ENCODE measurements around the gene DDX54. TPM values are rescaled to one million over a fixed set of nuclear protein-coding genes. Genes with fewer than 3 reads are reported as not detected.

DDX54 gene
- total and polyA plus RNA-seq, 4 donors: 12.6 to 70.8 (median 47.9) TPM

DNA sequence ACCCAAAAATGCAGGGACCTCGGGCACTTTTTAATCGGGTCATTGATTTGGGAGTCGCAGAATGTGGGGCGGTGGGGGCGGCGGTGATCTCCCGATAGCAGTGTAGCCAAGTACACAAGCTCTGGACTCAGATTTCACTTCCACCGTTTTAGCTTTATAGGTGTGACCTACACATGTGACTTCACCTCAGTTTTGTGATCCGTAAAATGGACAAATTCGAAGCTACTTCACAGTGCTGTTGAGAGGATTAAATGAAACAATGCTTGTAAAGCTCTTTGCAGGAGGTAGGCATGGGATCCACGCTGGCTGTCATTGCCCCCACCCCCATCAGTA, 721 bp upstream of the DDX54 start:
- Histone ChIP-seq H3K36me3 (ENCODE audit: control insufficient read depth in 1 of 2, insufficient read depth in 2 of 2, low read length in 1 of 2) (no peaks in the 10 kb centered on the region), H3K27ac (ENCODE audit: low read depth in 1 of 2, low read length in 2 of 2) (peak overlapping the region in 1 of 2 donors; percentile 79), H3K9me3 (ENCODE audit: control insufficient read depth, low read length) (no peaks in the 10 kb centered on the region), H3K27me3 (ENCODE audit: control insufficient read depth in 1 of 2, insufficient read depth in 2 of 2, low read length in 1 of 2) (no peaks in the 10 kb centered on the region), H3K4me3 (ENCODE audit: low read length in 2 of 2) (peak overlapping the region; percentile 63 to 71), H3K4me1 (ENCODE audit: control insufficient read depth in 1 of 2, insufficient read depth in 2 of 2, low read length in 2 of 2) (peaks cover 2% of the 10 kb centered on the region in 2 donors)
- no peak for DNase-seq
- 4 to 7% methylated on average over 11 of the region's 11 CpGs for WGBS, 2 donors
- no peak for ATAC-seq (ENCODE audit: low FRiP score)
- intact Hi-C loops (cut with DNase I): loop anchor here in 1 of 2 donors (5.0 kb wide), 1 partner anchor 151 kb away; the partner anchor contains the start of gene SLC8B1

DNA sequence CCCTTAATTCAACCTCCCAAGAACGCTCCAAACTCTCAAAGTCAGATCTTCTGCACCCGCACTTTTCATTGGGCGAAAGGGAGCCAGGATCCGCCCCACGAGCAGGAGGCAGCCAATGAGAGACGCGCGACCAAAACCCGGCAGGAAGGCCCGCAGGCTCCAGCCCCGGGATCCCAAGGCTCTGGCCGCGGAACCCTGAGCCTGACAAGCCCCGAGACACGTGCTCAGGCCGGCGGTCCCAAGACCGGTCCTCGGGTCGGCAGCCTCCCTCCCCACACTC, 438 bp downstream of the DDX54 start:
- H3K4me3 ChIP-seq (ENCODE audit: low read length in 2 of 2): peak overlapping the region; percentile 30 to 63
- DNase-seq: peak; percentile 93 to 95
- whole genome bisulfite sequencing, 2 donors: 0% methylated on average over 20 of the region's 20 CpGs
- intact Hi-C loops (cut with DNase I): loop anchor here in 1 of 2 donors (5.0 kb wide), 1 partner anchor 152 kb away; the partner anchor contains the start of gene SLC8B1
- no peaks in the 10 kb centered on the region for H3K9me3 ChIP-seq (ENCODE audit: control insufficient read depth, low read length)
- ATAC-seq (ENCODE audit: low FRiP score): peak; percentile 95
- peaks cover 0 to 2% of the 10 kb centered on the region in 2 donors for H3K36me3 ChIP-seq (ENCODE audit: control insufficient read depth in 1 of 2, insufficient read depth in 2 of 2, low read length in 1 of 2)
- peaks cover 2% of the 10 kb centered on the region in 2 donors for H3K4me1 ChIP-seq (ENCODE audit: control insufficient read depth in 1 of 2, insufficient read depth in 2 of 2, low read length in 2 of 2)
- H3K27ac ChIP-seq (ENCODE audit: low read depth in 1 of 2, low read length in 2 of 2): peak overlapping the region; percentile 47 to 77
- H3K27me3 ChIP-seq (ENCODE audit: control insufficient read depth in 1 of 2, insufficient read depth in 2 of 2, low read length in 1 of 2): no peaks in the 10 kb centered on the region

DNA sequence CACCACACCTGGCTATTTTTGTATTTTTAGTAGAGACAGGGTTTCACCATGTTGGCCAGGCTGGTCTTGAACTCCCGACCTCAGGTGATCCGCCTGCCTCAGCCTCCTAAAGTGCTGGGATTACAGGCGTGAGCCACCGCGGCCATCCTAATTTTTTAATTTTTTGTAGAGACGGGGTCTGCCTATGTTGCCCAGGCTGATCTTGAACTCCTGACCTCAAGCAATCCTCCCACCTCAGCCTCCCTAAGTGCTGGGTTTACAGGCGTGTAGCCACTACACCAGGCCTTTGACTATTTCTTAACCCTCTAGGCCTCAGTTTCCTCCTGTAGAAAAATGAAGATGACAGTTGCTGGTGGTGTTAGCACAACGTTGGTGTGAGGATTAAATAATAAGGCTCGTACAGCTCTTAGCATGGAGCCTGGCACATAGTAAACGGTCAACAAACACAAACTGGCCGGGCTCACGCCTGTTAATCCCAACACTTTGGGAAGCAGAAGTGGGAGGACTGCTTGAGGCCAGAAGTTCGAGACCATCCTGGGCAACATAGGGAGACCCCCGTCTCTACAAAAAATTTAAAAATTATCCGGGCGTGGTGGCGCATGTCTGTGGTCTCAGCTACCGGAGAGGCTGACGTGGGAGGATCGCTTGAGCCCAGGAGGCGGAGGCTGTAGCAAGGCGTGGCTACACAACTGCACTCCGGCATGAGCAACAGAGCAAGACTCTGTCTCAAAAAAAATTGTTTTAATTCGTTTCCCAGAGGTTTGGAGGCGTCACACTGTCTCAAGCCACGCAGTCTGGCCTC, 979 bp downstream of the DDX54 start:
- no peaks in the 10 kb centered on the region for H3K9me3 ChIP-seq (ENCODE audit: control insufficient read depth, low read length)
- peak overlapping the region; percentile 16 to 63 for H3K4me3 ChIP-seq (ENCODE audit: low read length in 2 of 2)
- intact Hi-C loops (cut with DNase I): no loop called here
- H3K27ac ChIP-seq (ENCODE audit: low read depth in 1 of 2, low read length in 2 of 2): no peak overlapping the region
- peaks cover 0 to 4% of the 10 kb centered on the region in 2 donors for H3K36me3 ChIP-seq (ENCODE audit: control insufficient read depth in 1 of 2, insufficient read depth in 2 of 2, low read length in 1 of 2)
- ATAC-seq (ENCODE audit: low FRiP score): peak; percentile 77
- H3K4me1 ChIP-seq (ENCODE audit: control insufficient read depth in 1 of 2, insufficient read depth in 2 of 2, low read length in 2 of 2): peaks cover 2% of the 10 kb centered on the region in 2 donors
- H3K27me3 ChIP-seq (ENCODE audit: control insufficient read depth in 1 of 2, insufficient read depth in 2 of 2, low read length in 1 of 2): no peaks in the 10 kb centered on the region
- WGBS, 2 donors: 27 to 29% methylated on average over 26 of the region's 26 CpGs
- peak in 1 of 2 donors; percentile 86 for DNase-seq

- Histone ChIP-seq H3K27ac (ENCODE audit: low read depth in 1 of 2, low read length in 2 of 2) (no peak overlapping the region), H3K4me3 (ENCODE audit: low read length in 2 of 2) (no peak overlapping the region), H3K36me3 (ENCODE audit: control insufficient read depth in 1 of 2, insufficient read depth in 2 of 2, low read length in 1 of 2) (peaks cover 0 to 8% of the 10 kb centered on the region in 2 donors), H3K4me1 (ENCODE audit: control insufficient read depth in 1 of 2, insufficient read depth in 2 of 2, low read length in 2 of 2) (peaks cover 2% of the 10 kb centered on the region in 2 donors), H3K9me3 (ENCODE audit: control insufficient read depth, low read length) (no peaks in the 10 kb centered on the region), H3K27me3 (ENCODE audit: control insufficient read depth in 1 of 2, insufficient read depth in 2 of 2, low read length in 1 of 2) (no peaks in the 10 kb centered on the region)
- DNase-seq (no peak), ATAC-seq (ENCODE audit: low FRiP score) (no peak)
- 94% methylated on average over 11 of the region's 11 CpGs for WGBS, 2 donors
- intact Hi-C loops (cut with DNase I): no loop called here
Observed at GRCh38 chr12:113183030-113183589, 2.2 kb downstream of the DDX54 start.

- intact Hi-C loops (cut with DNase I): no loop called here
- Histone ChIP-seq H3K4me1 (ENCODE audit: control insufficient read depth in 1 of 2, insufficient read depth in 2 of 2, low read length in 2 of 2) (peaks cover 2% of the 10 kb centered on the region in 2 donors), H3K27ac (ENCODE audit: low read depth in 1 of 2, low read length in 2 of 2) (no peak overlapping the region), H3K4me3 (ENCODE audit: low read length in 2 of 2) (no peak overlapping the region), H3K9me3 (ENCODE audit: control insufficient read depth, low read length) (no peaks in the 10 kb centered on the region), H3K36me3 (ENCODE audit: control insufficient read depth in 1 of 2, insufficient read depth in 2 of 2, low read length in 1 of 2) (peaks cover 9 to 15% of the 10 kb centered on the region in 2 donors), H3K27me3 (ENCODE audit: control insufficient read depth in 1 of 2, insufficient read depth in 2 of 2, low read length in 1 of 2) (no peaks in the 10 kb centered on the region)
- WGBS, 2 donors: 86 to 87% methylated on average over 3 of the region's 3 CpGs
- DNase-seq (no peak), ATAC-seq (ENCODE audit: low FRiP score) (no peak)
Observed at GRCh38 chr12:113181975-113182374, 3.3 kb downstream of the DDX54 start.

DNA sequence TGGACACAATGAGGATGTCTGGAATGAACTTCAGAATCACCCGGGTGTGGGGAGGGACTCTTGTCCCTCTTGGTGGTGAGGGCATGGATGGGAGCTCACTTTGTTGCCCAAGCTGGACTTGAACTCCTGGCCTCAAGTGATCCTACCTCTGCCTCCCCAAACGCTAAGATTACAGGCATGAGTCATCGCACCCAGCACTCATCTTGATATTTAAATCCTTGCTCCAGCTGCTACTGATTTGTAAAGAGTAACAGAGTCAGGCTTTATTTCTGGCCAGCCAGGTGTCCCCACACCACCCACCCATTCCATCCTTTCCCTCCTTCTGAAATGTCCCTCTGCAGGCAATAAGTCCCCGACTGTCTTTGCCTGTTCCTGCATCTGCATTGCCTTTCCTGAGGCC, 4.9 kb downstream of the DDX54 start:
- no peak overlapping the region for H3K27ac ChIP-seq (ENCODE audit: low read depth in 1 of 2, low read length in 2 of 2)
- H3K4me3 ChIP-seq (ENCODE audit: low read length in 2 of 2): no peak overlapping the region
- H3K4me1 ChIP-seq (ENCODE audit: control insufficient read depth in 1 of 2, insufficient read depth in 2 of 2, low read length in 2 of 2): peaks cover 0 to 2% of the 10 kb centered on the region in 2 donors
- DNase-seq: no peak
- no peaks in the 10 kb centered on the region for H3K9me3 ChIP-seq (ENCODE audit: control insufficient read depth, low read length)
- H3K27me3 ChIP-seq (ENCODE audit: control insufficient read depth in 1 of 2, insufficient read depth in 2 of 2, low read length in 1 of 2): no peaks in the 10 kb centered on the region
- H3K36me3 ChIP-seq (ENCODE audit: control insufficient read depth in 1 of 2, insufficient read depth in 2 of 2, low read length in 1 of 2): peaks cover 9 to 20% of the 10 kb centered on the region in 2 donors
- no peak for ATAC-seq (ENCODE audit: low FRiP score)
- 72 to 74% methylated on average over 4 of the region's 4 CpGs for WGBS, 2 donors
- intact Hi-C loops (cut with DNase I): no loop called here

GRCh38 chr12:113179023-113179422, 6.3 kb downstream of the DDX54 start:
- ATAC-seq (ENCODE audit: low FRiP score) (no peak), DNase-seq (peak in 1 of 2 donors; percentile 24)
- peaks cover 9 to 20% of the 10 kb centered on the region in 2 donors for H3K36me3 ChIP-seq (ENCODE audit: control insufficient read depth in 1 of 2, insufficient read depth in 2 of 2, low read length in 1 of 2)
- H3K4me1 ChIP-seq (ENCODE audit: control insufficient read depth in 1 of 2, insufficient read depth in 2 of 2, low read length in 2 of 2): peaks cover 0 to under 1% of the 10 kb centered on the region in 2 donors
- no peaks in the 10 kb centered on the region for H3K9me3 ChIP-seq (ENCODE audit: control insufficient read depth, low read length)
- H3K27ac ChIP-seq (ENCODE audit: low read depth in 1 of 2, low read length in 2 of 2): no peak overlapping the region
- WGBS, 2 donors: 95% methylated on average over 14 of the region's 14 CpGs
- intact Hi-C loops (cut with DNase I): loop anchor here in 1 of 2 donors (5.0 kb wide), 1 partner anchor 132 kb away; no protein-coding TSS in a partner anchor
- H3K27me3 ChIP-seq (ENCODE audit: control insufficient read depth in 1 of 2, insufficient read depth in 2 of 2, low read length in 1 of 2): no peaks in the 10 kb centered on the region
- no peak overlapping the region for H3K4me3 ChIP-seq (ENCODE audit: low read length in 2 of 2)

GRCh38 chr12:113174461-113175384, 10.6 kb downstream of the DDX54 start:
- ATAC-seq (ENCODE audit: low FRiP score): peak; percentile 86
- peaks cover 22 to 28% of the 10 kb centered on the region in 2 donors for H3K36me3 ChIP-seq (ENCODE audit: control insufficient read depth in 1 of 2, insufficient read depth in 2 of 2, low read length in 1 of 2)
- WGBS, 2 donors: 57 to 58% methylated on average over 32 of the region's 32 CpGs

More at GRCh38 chr12:113174461-113175384, 10.6 kb downstream of the DDX54 start:
- H3K27ac ChIP-seq (ENCODE audit: low read depth in 1 of 2, low read length in 2 of 2): no peak overlapping the region
- intact Hi-C loops (cut with DNase I): loop anchor here (1.0 to 5.0 kb wide), 2 partner anchors 126 to 127 kb away; no protein-coding TSS in a partner anchor
- H3K9me3 ChIP-seq (ENCODE audit: control insufficient read depth, low read length): no peaks in the 10 kb centered on the region
- peak; percentile 81 to 93 for DNase-seq
- no peaks in the 10 kb centered on the region for H3K27me3 ChIP-seq (ENCODE audit: control insufficient read depth in 1 of 2, insufficient read depth in 2 of 2, low read length in 1 of 2)
- H3K4me3 ChIP-seq (ENCODE audit: low read length in 2 of 2): no peak overlapping the region
- no peaks in the 10 kb centered on the region for H3K4me1 ChIP-seq (ENCODE audit: control insufficient read depth in 1 of 2, insufficient read depth in 2 of 2, low read length in 2 of 2)

Data from aorta (tissue), 5 donors.